SH-SY5Y (cell line): Measurements from ENCODE around the gene TTI1.

Experiments used
- GATA2 ChIP-seq: IDR thresholded peaks from 2 replicates; pipeline ENCODE4 v1.6.1; 2011; ENCODE audit warnings: mild to moderate bottlenecking, low read depth, low read length
- GATA3 ChIP-seq: IDR thresholded peaks from 2 replicates; pipeline ENCODE4 v1.6.1; 2011; ENCODE audit warnings: low read depth, mild to moderate bottlenecking, low read length, moderate library complexity

DNA sequence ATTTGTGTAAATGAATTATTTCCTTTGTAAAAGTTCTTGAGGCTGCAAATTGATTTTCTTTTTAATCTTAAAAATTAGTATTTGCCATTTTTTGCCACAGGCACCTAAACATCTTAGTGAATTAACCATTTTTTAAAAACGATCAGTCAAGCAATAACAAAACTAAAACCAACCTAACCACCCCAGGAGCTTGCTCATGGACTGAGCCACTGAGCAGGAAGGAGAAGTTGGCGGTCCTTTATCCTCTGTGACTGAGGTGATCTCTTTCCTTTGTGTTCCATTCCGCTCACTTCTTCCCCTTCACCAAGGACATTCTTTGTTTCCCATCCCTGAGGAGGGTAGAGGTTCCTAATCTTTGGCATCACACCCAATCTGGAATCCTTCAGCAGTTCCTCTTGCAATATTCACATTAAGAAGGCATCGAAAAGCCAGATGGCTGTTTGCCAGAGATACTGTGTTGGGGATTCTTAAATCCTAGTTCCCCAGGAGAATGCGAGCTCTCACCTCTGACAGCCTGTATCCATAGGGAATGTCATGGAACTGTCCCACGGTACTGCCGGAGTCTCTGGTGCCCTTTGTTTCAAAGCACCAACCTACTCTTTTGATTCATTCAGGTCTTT lies 30.8 kb upstream of the TTI1 start:
- TF ChIP-seq GATA3 (no peak), GATA2 (no peak)
